Upper lobe of right lung (tissue), 1 donor: ENCODE measurements around the gene GCC2. TPM values are rescaled to one million over a fixed set of nuclear protein-coding genes. Genes with fewer than 3 reads are reported as not detected.
"Not testable (repeated sequence)": the region's sequence is repeated elsewhere in the genome, so short reads cannot be mapped to it uniquely, and the experiment has no call there.

ENCODE experiments used
- ATAC-seq: fragments of 200-7000 bp; cut with Tn5 transposase; one replicate; pipeline ENCODE4 v1.9.1; 2020; ENCODE audit warnings: mild to moderate bottlenecking, moderate library complexity
- DNase-seq: peaks from one replicate; pipeline ENCODE4 v3.0.0-alpha.2; 2020
- H3K27ac ChIP-seq: fragments of 200-600 bp; one replicate; pipeline ENCODE4 v1.8.0; 2022
- H3K27me3 ChIP-seq: fragments of 200-600 bp; one replicate; pipeline ENCODE4 v1.8.0; 2022; ENCODE audit warnings: mild to moderate bottlenecking
- H3K36me3 ChIP-seq: fragments of 200-600 bp; one replicate; pipeline ENCODE4 v1.8.0; 2022
- H3K4me1 ChIP-seq: fragments of 200-600 bp; one replicate; pipeline ENCODE4 v1.8.0; 2022
- H3K4me3 ChIP-seq: fragments of 200-600 bp; one replicate; pipeline ENCODE4 v1.8.0; 2022; ENCODE audit warnings: mild to moderate bottlenecking
- H3K9me3 ChIP-seq: fragments of 200-600 bp; one replicate; pipeline ENCODE4 v1.8.0; 2022
- CTCF ChIP-seq: fragments of 200-600 bp; IDR thresholded peaks from one replicate; pipeline ENCODE4 v1.8.0; 2022; ENCODE audit warnings: antibody characterized with exemption
- intact Hi-C: fragments of 100-400 bp; cut with DNase I; formaldehyde crosslinking; loops from one replicate; pipeline ENCODE4 v1.11.0; 2022
- total RNA-seq: library from RNA; stranded (reverse); fragmentation: NEBNext Ultra II Directional; extraction: Animal tissue kit (Norgen Biotek cat#: 25700); gene quantifications from one replicate; pipeline ENCODE4 v1.2.1, GENCODE V29; 2021
- donor health status: DM: no; HTN: yes; CAD: no; lungs with severe emphysema.

GCC2 gene
- total RNA-seq, 1 donor from 2014 or later = 54.5 TPM

GRCh38 chr2:108423502-108424251 is 25.3 kb upstream of the GCC2 start:
- no peaks in the 10 kb centered on the region for H3K4me1 ChIP-seq
- intact Hi-C loops = no loop called here
- H3K27me3 ChIP-seq = no peaks in the 10 kb centered on the region
- H3K9me3 ChIP-seq = no peaks in the 10 kb centered on the region
- no peak for ATAC-seq
- no peak overlapping the region for H3K27ac ChIP-seq
- no peak for TF ChIP-seq CTCF
- H3K4me3 ChIP-seq = no peak overlapping the region
- DNase-seq = no peak
- H3K36me3 ChIP-seq = no peaks in the 10 kb centered on the region

GRCh38 chr2:108428286-108429009 is 20.6 kb upstream of the GCC2 start:
- intact Hi-C loops = no loop called here
- H3K27me3 ChIP-seq = no peaks in the 10 kb centered on the region
- H3K27ac ChIP-seq = no peak overlapping the region
- no peak for TF ChIP-seq CTCF
- H3K36me3 ChIP-seq = no peaks in the 10 kb centered on the region
- DNase-seq (no peak), ATAC-seq (no peak)
- H3K4me3 ChIP-seq = no peak overlapping the region
- no peaks in the 10 kb centered on the region for H3K9me3 ChIP-seq
- H3K4me1 ChIP-seq = no peaks in the 10 kb centered on the region

GRCh38 chr2:108435578-108435977 is 13.4 kb upstream of the GCC2 start:
- H3K27ac ChIP-seq, H3K4me1 ChIP-seq, H3K4me3 ChIP-seq, ATAC-seq, intact Hi-C loops, H3K36me3 ChIP-seq, H3K27me3 ChIP-seq, DNase-seq, H3K9me3 ChIP-seq: not testable (repeated sequence)

GRCh38 chr2:108436976-108437375 is 12.0 kb upstream of the GCC2 start:
- TF ChIP-seq CTCF = no peak
- Histone ChIP-seq H3K27me3 (no peaks in the 10 kb centered on the region), H3K4me3 (no peak overlapping the region), H3K4me1 (no peaks in the 10 kb centered on the region), H3K9me3 (no peaks in the 10 kb centered on the region), H3K27ac (no peak overlapping the region), H3K36me3 (no peaks in the 10 kb centered on the region)
- DNase-seq (no peak), ATAC-seq (no peak)
- intact Hi-C loops = no loop called here

- TF ChIP-seq CTCF = no peak
- Histone ChIP-seq H3K36me3 (no peaks in the 10 kb centered on the region), H3K4me3 (no peak overlapping the region), H3K27ac (no peak overlapping the region), H3K9me3 (no peaks in the 10 kb centered on the region), H3K4me1 (no peaks in the 10 kb centered on the region), H3K27me3 (no peaks in the 10 kb centered on the region)
- DNase-seq = no peak
- ATAC-seq = no peak
- intact Hi-C loops = no loop called here
Observed at GRCh38 chr2:108441712-108442111, 7.3 kb upstream of the GCC2 start.
